WTC11 (cell line): Measurements from ENCODE around the gene MICAL3. TPM values are rescaled to one million over a fixed set of nuclear protein-coding genes. Genes with fewer than 3 reads are reported as not detected.

ENCODE experiments used
- ATAC-seq: fragments of 200-7000 bp; cut with Tn5 transposase; 2 replicates; pipeline ENCODE4 v1.10.0; 2021; ENCODE audit warnings: mild to moderate bottlenecking, moderate library complexity
- CTCF ChIA-PET: fragments of 300-600 bp; sonication (Branson Sonifier 250); formaldehyde crosslinking; loops from one replicate; lab custom pipeline; 2021; ENCODE audit warnings: antibody characterized with exemption; lab: Charles Lee
- POLR2A ChIA-PET: fragments of 350-600 bp; sonication (Branson Sonifier 250); formaldehyde crosslinking; loops from one replicate; lab custom pipeline; 2021; ENCODE audit warnings: antibody characterized with exemption; lab: Charles Lee
- DNase-seq: peaks from one replicate; pipeline ENCODE4 v3.0.0; 2021; ENCODE audit warnings: low spot score
- H3K27ac Mint-ChIP-seq: 2 replicates; pipeline ENCODE4 v1.8.0; 2021; ENCODE audit warnings: mixed read lengths
- H3K27me3 Mint-ChIP-seq: 2 replicates; pipeline ENCODE4 v1.8.0; 2021; ENCODE audit warnings: low read depth, mild to moderate bottlenecking, moderate library complexity, mixed read lengths
- H3K36me3 Mint-ChIP-seq: 2 replicates; pipeline ENCODE4 v1.8.0; 2021; ENCODE audit warnings: mixed read lengths
- H3K4me1 Mint-ChIP-seq: 2 replicates; pipeline ENCODE4 v1.8.0; 2022; ENCODE audit warnings: mixed read lengths
- H3K4me3 Mint-ChIP-seq: 2 replicates; pipeline ENCODE4 v1.8.0; 2021; ENCODE audit warnings: mild to moderate bottlenecking, moderate library complexity, mixed read lengths
- H3K9me3 Mint-ChIP-seq: 2 replicates; pipeline ENCODE4 v1.8.0; 2021; ENCODE audit warnings: mixed read lengths
- ATF2 ChIP-seq: sonication (generic); formaldehyde crosslinking; IDR thresholded peaks from 2 replicates; pipeline ENCODE4 v1.8.1; 2022; ENCODE audit warnings: low read depth, missing genetic modification reagents, borderline replicate concordance
- ATF6 ChIP-seq: sonication (generic); formaldehyde crosslinking; IDR thresholded peaks from 2 replicates; pipeline ENCODE4 v1.8.1; 2023; ENCODE audit warnings: mild to moderate bottlenecking, missing genetic modification reagents
- CTCF ChIP-seq: fragments of 200-600 bp; IDR thresholded peaks from 2 replicates; pipeline ENCODE4 v1.8.0; 2022; ENCODE audit warnings: antibody characterized with exemption
- FOXP4 ChIP-seq: sonication (generic); formaldehyde crosslinking; IDR thresholded peaks from 2 replicates; pipeline ENCODE4 v1.8.0; 2022; ENCODE audit warnings: mild to moderate bottlenecking, missing genetic modification reagents
- IRF2 ChIP-seq: sonication (generic); formaldehyde crosslinking; IDR thresholded peaks from 2 replicates; pipeline ENCODE4 v1.8.0; 2022; ENCODE audit warnings: low read depth, missing genetic modification reagents, borderline replicate concordance
- MYBL2 ChIP-seq: sonication (generic); formaldehyde crosslinking; IDR thresholded peaks from 2 replicates; pipeline ENCODE4 v1.8.1; 2023; ENCODE audit warnings: mild to moderate bottlenecking, moderate library complexity, missing genetic modification reagents
- NFE2L1 ChIP-seq: sonication (generic); formaldehyde crosslinking; IDR thresholded peaks from 2 replicates; pipeline ENCODE4 v1.8.1; 2023; ENCODE audit warnings: missing genetic modification reagents
- OVOL2 ChIP-seq: fragments of 250-450 bp; sonication (Bioruptor Pico); IDR thresholded peaks from 2 replicates; pipeline ENCODE4 v1.9.0; 2021; ENCODE audit warnings: mild to moderate bottlenecking, borderline replicate concordance
- SP1 ChIP-seq: sonication (generic); formaldehyde crosslinking; conservative IDR thresholded peaks from 2 replicates; pipeline ENCODE4 v1.8.1; 2022; ENCODE audit warnings: missing genetic modification reagents
- TEAD1 ChIP-seq: sonication (generic); formaldehyde crosslinking; IDR thresholded peaks from 2 replicates; pipeline ENCODE4 v1.8.0; 2022; ENCODE audit warnings: mild to moderate bottlenecking, missing genetic modification reagents
- ZNF138 ChIP-seq: sonication (generic); formaldehyde crosslinking; conservative IDR thresholded peaks from 2 replicates; pipeline ENCODE4 v1.8.1; 2022; ENCODE audit warnings: mild to moderate bottlenecking, moderate library complexity, missing genetic modification reagents
- ZNF232 ChIP-seq: sonication (generic); formaldehyde crosslinking; IDR thresholded peaks from 2 replicates; pipeline ENCODE4 v1.8.0; 2022; ENCODE audit warnings: mild to moderate bottlenecking, missing genetic modification reagents
- ZNF423 ChIP-seq: fragments of 250-450 bp; sonication (Bioruptor Pico); IDR thresholded peaks from 2 replicates; pipeline ENCODE4 v2.1.2; 2022; ENCODE audit warnings: mild to moderate bottlenecking, moderate library complexity
- total RNA-seq: library from RNA; stranded (reverse); gene quantifications from 3 replicates; pipeline ENCODE4 v1.2.3, GENCODE V29; 2021
- TF ChIP-seq, protein P1 (sequence below): sonication (generic); formaldehyde crosslinking; IDR thresholded peaks from 2 replicates; pipeline ENCODE4 v1.8.1; 2023; ENCODE audit warnings: mild to moderate bottlenecking, missing genetic modification reagents, moderate library complexity
- TF ChIP-seq, protein P2 (sequence below): sonication (generic); formaldehyde crosslinking; IDR thresholded peaks from 2 replicates; pipeline ENCODE4 v1.8.1; 2023; ENCODE audit warnings: mild to moderate bottlenecking, missing genetic modification reagents, borderline replicate concordance

Gene MICAL3
- total RNA-seq, 1 experiment from 2014 or later, result 41.2 TPM

- no peak for TF ChIP-seq ATF2 (CRISPR knock-in tag)
Observed at GRCh38 chr22:17981497-17981896, 42.9 kb downstream of the MICAL3 start (continued).

DNA sequence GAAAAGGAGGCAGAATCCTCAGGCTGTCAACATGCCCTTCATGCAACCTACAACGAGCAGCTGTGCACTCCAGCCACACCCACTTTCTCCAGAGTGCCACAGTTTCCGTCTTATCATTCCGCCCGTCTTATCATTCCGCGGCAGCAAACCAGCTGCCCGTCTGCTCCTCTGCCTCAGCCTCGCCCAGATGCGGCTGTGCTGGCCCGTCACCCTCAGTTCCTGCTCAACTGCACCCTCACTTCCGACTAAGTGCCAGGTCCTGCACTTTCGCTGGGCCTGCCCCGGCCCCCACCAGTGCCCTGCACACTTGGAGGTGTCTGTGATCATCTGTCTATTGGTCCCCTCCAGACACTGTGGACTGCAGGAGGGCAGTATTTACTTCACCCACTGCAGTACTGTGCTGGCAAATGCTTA is 43.7 kb downstream of the MICAL3 start:
- Mint-ChIP-seq H3K27ac (peak overlapping the region; percentile 64), H3K4me1 (peaks cover 37% of the 10 kb centered on the region), H3K9me3 (peaks cover 8% of the 10 kb centered on the region), H3K4me3 (peak overlapping the region; percentile 6; the same call in 1 of the 2 replicates), H3K27me3 (no peaks in the 10 kb centered on the region), H3K36me3 (peaks cover 3% of the 10 kb centered on the region)
- ATAC-seq (no peak; the same call in 1 of the 2 replicates), DNase-seq (no peak)
- TF ChIP-seq ZNF138, result no peak
- no peak for TF ChIP-seq MYBL2 (CRISPR knock-in tag)
- no peak for TF ChIP-seq ZNF423
- no peak for TF ChIP-seq ZNF232 (CRISPR knock-in tag)
- TF ChIP-seq ATF6, result no peak
- TF ChIP-seq CTCF, result no peak
- TF ChIP-seq SP1 (CRISPR knock-in tag), result no peak
- TF ChIP-seq NFE2L1, result no peak
- no peak for TF ChIP-seq FOXP4 (CRISPR knock-in tag)
- no peak for TF ChIP-seq TEAD1 (CRISPR knock-in tag)
- TF ChIP-seq, protein P1, sequence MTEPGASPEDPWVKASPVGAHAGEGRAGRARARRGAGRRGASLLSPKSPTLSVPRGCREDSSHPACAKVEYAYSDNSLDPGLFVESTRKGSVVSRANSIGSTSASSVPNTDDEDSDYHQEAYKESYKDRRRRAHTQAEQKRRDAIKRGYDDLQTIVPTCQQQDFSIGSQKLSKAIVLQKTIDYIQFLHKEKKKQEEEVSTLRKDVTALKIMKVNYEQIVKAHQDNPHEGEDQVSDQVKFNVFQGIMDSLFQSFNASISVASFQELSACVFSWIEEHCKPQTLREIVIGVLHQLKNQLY (CRISPR knock-in tag), result no peak
- no peak for TF ChIP-seq IRF2
- TF ChIP-seq, protein P2, sequence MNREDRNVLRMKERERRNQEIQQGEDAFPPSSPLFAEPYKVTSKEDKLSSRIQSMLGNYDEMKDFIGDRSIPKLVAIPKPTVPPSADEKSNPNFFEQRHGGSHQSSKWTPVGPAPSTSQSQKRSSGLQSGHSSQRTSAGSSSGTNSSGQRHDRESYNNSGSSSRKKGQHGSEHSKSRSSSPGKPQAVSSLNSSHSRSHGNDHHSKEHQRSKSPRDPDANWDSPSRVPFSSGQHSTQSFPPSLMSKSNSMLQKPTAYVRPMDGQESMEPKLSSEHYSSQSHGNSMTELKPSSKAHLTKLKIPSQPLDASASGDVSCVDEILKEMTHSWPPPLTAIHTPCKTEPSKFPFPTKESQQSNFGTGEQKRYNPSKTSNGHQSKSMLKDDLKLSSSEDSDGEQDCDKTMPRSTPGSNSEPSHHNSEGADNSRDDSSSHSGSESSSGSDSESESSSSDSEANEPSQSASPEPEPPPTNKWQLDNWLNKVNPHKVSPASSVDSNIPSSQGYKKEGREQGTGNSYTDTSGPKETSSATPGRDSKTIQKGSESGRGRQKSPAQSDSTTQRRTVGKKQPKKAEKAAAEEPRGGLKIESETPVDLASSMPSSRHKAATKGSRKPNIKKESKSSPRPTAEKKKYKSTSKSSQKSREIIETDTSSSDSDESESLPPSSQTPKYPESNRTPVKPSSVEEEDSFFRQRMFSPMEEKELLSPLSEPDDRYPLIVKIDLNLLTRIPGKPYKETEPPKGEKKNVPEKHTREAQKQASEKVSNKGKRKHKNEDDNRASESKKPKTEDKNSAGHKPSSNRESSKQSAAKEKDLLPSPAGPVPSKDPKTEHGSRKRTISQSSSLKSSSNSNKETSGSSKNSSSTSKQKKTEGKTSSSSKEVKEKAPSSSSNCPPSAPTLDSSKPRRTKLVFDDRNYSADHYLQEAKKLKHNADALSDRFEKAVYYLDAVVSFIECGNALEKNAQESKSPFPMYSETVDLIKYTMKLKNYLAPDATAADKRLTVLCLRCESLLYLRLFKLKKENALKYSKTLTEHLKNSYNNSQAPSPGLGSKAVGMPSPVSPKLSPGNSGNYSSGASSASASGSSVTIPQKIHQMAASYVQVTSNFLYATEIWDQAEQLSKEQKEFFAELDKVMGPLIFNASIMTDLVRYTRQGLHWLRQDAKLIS (CRISPR knock-in tag), result no peak
- no peak for TF ChIP-seq OVOL2 (CRISPR knock-in tag)
- ChIA-PET POLR2A (no interaction called here), CTCF (interaction anchor here (1.2 to 2.2 kb wide), 5 partner anchors 18 to 207 kb away, joined by 3 to 13 read pairs (median 3); no protein-coding TSS in a partner anchor)
